GM12892 (cell line): Measurements from ENCODE around the gene CLEC4M.

Experiments used
- POLR2A ChIP-seq: IDR thresholded peaks from 2 replicates; pipeline ENCODE4 v1.6.1; 2011; ENCODE audit warnings: low read depth, low read length, control low read depth
- POLR2AphosphoS5 ChIP-seq: IDR thresholded peaks from 2 replicates; pipeline ENCODE4 v1.6.1; 2011; ENCODE audit warnings: low read depth, low read length, control low read depth
- TAF1 ChIP-seq: IDR thresholded peaks from 2 replicates; pipeline ENCODE4 v1.6.1; 2011; ENCODE audit warnings: low read depth, mild to moderate bottlenecking, control low read depth, low read length, borderline replicate concordance

GRCh38 chr19:7725791-7726190 lies 37.3 kb upstream of the CLEC4M start:
- TF ChIP-seq POLR2A, result no peak
- no peak for TF ChIP-seq POLR2AphosphoS5
- TF ChIP-seq TAF1, result no peak
